OCI-LY3 (cell line): ENCODE results near the gene ADGRG6.

ENCODE experiments used
- H2AFZ ChIP-seq: fragments of 200-600, 300-600 bp; shearing (Covaris generic); 2 replicates; pipeline ENCODE4 v1.6.0; 2014; ENCODE audit warnings: antibody characterized with exemption, low read depth, low read length
- H3K27ac ChIP-seq: fragments of 200-600, 300-600 bp; sonication (generic); 2 replicates; pipeline ENCODE4 v1.5.1; 2014; ENCODE audit warnings: mild to moderate bottlenecking, low read length, moderate library complexity, mixed read lengths
- H3K27me3 ChIP-seq: fragments of 200-600, 300-600 bp; sonication (generic); 2 replicates; pipeline ENCODE4 v1.6.1; 2014; ENCODE audit warnings: low read depth, low read length, mixed read lengths
- H3K36me3 ChIP-seq: fragments of 200-600, 300-600 bp; sonication (generic); replicated peaks from 2 replicates; pipeline ENCODE3; 2014; ENCODE audit warnings: low read depth, low read length, mixed read lengths
- H3K4me1 ChIP-seq: fragments of 300-600, 200-600 bp; sonication (generic); 2 replicates; pipeline ENCODE4 v1.6.1; 2014; ENCODE audit warnings: low read length, mixed read lengths
- H3K4me2 ChIP-seq: fragments of 200-600, 300-600 bp; sonication (generic); 2 replicates; pipeline ENCODE4 v1.6.1; 2014; ENCODE audit warnings: low read length, mixed read lengths
- H3K4me3 ChIP-seq: fragments of 300-600, 200-600 bp; sonication (generic); 2 replicates; pipeline ENCODE4 v1.5.1; 2014; ENCODE audit warnings: antibody characterized with exemption, mild to moderate bottlenecking, low read length, moderate library complexity
- H3K79me2 ChIP-seq: fragments of 300-600, 200-600 bp; shearing (Covaris generic); 2 replicates; pipeline ENCODE4 v1.6.1; 2014; ENCODE audit warnings: mild to moderate bottlenecking, low read length, mixed read lengths
- H3K9ac ChIP-seq: fragments of 300-600, 200-600 bp; shearing (Covaris generic); 2 replicates; pipeline ENCODE4 v1.6.0; 2014; ENCODE audit warnings: mild to moderate bottlenecking, low read length, moderate library complexity
- H3K9me3 ChIP-seq: fragments of 200-600, 300-600 bp; shearing (Covaris generic); 2 replicates; pipeline ENCODE4 v1.6.1; 2014; ENCODE audit warnings: low read length, mixed read lengths; ENCODE audit not compliant: insufficient read depth
- H4K20me1 ChIP-seq: fragments of 200-600, 300-600 bp; sonication (generic); 2 replicates; pipeline ENCODE4 v1.6.1; 2016; ENCODE audit warnings: low read length, mixed read lengths; ENCODE audit not compliant: insufficient read depth
- EZH2phosphoT487 ChIP-seq: fragments of 200-600 bp; shearing (Covaris generic); IDR thresholded peaks from 2 replicates; pipeline ENCODE4 v1.6.1; 2018; ENCODE audit warnings: antibody characterized with exemption, mixed run types, low read depth
- TF ChIP-seq, protein P1 (sequence below): fragments of 200-600, 300-600 bp; sonication (generic); IDR thresholded peaks from 2 replicates; pipeline ENCODE4 v1.5.1; 2014; ENCODE audit warnings: antibody characterized with exemption, low read length, low read depth

Gene ADGRG6

DNA sequence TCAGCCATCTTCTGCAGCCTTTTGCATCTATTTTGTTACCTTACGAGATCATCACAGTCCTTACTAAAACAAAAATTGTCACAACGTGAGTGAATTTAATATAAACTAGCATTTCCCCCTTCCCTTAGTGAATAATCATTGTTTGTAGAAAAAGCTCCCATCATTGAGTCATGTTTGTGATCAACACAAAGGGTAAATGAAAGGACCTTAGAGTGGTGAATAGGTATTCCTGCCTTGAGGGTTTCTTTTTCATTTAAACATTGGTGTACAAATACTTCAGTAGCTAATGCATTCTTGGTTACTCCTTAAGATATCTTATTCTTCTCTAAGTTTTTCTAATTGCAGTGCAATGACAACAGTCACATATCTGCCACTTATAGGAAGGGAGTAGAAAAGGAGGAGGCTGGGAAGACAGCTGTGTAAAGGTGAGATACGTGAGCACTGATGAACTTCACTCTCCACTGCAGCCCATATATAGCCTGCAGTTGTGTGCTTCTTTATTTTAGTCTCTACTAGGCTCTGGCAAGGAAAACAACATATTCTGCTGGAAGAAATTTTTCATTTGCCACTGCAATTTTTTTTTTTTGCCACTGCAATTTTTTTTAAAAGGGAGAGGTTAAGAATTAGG lies 27.8 kb downstream of the ADGRG6 start:
- no peak overlapping the region for H3K27ac ChIP-seq
- TF ChIP-seq, protein P1, sequence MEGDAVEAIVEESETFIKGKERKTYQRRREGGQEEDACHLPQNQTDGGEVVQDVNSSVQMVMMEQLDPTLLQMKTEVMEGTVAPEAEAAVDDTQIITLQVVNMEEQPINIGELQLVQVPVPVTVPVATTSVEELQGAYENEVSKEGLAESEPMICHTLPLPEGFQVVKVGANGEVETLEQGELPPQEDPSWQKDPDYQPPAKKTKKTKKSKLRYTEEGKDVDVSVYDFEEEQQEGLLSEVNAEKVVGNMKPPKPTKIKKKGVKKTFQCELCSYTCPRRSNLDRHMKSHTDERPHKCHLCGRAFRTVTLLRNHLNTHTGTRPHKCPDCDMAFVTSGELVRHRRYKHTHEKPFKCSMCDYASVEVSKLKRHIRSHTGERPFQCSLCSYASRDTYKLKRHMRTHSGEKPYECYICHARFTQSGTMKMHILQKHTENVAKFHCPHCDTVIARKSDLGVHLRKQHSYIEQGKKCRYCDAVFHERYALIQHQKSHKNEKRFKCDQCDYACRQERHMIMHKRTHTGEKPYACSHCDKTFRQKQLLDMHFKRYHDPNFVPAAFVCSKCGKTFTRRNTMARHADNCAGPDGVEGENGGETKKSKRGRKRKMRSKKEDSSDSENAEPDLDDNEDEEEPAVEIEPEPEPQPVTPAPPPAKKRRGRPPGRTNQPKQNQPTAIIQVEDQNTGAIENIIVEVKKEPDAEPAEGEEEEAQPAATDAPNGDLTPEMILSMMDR, result no peak
- TF ChIP-seq EZH2phosphoT487, result no peak
- no peaks in the 10 kb centered on the region for H3K9me3 ChIP-seq
- H3K36me3 ChIP-seq, result no peaks in the 10 kb centered on the region
- no peaks in the 10 kb centered on the region for H3K79me2 ChIP-seq
- no peak overlapping the region for H3K4me2 ChIP-seq
- H3K27me3 ChIP-seq, result no peaks in the 10 kb centered on the region
- H3K4me3 ChIP-seq, result no peak overlapping the region
- no peak overlapping the region for H2AFZ ChIP-seq
- no peaks in the 10 kb centered on the region for H4K20me1 ChIP-seq
- H3K4me1 ChIP-seq, result no peaks in the 10 kb centered on the region
- H3K9ac ChIP-seq, result no peak overlapping the region

DNA sequence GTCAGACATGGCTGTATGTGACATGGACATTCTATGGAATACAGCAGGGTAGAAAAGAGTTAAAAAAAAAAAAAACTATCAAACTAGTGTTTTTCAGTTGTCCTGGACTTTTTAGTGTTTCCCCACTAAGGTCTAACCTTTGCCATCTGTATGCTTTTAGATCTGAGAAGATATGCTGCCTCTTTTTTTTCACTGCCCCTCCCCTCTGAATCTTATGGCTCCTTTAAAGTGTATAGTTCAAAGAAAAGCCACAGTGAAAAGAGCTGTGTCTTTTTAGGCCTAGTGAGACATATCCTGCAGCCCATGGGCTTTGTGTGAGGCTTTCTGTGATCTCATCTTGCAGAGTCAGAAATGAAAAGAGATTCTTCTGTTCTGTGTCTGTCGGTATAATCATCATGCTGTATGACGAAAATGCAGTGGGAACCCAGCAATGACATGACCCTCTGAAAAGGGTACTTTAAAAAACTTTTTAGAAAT lies 29.3 kb downstream of the ADGRG6 start:
- Histone ChIP-seq H3K4me2 (no peak overlapping the region), H2AFZ (no peak overlapping the region)

GRCh38 chr6:142331601-142332000 lies 29.8 kb downstream of the ADGRG6 start:
- no peak overlapping the region for H3K4me3 ChIP-seq
- H3K4me1 ChIP-seq, result no peaks in the 10 kb centered on the region
- no peak overlapping the region for H3K27ac ChIP-seq
- TF ChIP-seq EZH2phosphoT487, result no peak
- H3K36me3 ChIP-seq, result no peaks in the 10 kb centered on the region
- H2AFZ ChIP-seq, result no peak overlapping the region
- H3K4me2 ChIP-seq, result no peak overlapping the region
- no peaks in the 10 kb centered on the region for H4K20me1 ChIP-seq
- H3K9me3 ChIP-seq, result no peaks in the 10 kb centered on the region
- no peaks in the 10 kb centered on the region for H3K27me3 ChIP-seq
- H3K79me2 ChIP-seq, result no peaks in the 10 kb centered on the region
- no peak overlapping the region for H3K9ac ChIP-seq

More for the DNA sequence above, 29.3 kb downstream of the ADGRG6 start:
- no peak overlapping the region for H3K9ac ChIP-seq
- H3K79me2 ChIP-seq, result no peaks in the 10 kb centered on the region
- H3K9me3 ChIP-seq, result no peaks in the 10 kb centered on the region
- H3K27me3 ChIP-seq, result no peaks in the 10 kb centered on the region
- H3K4me1 ChIP-seq, result no peaks in the 10 kb centered on the region
- no peak overlapping the region for H3K27ac ChIP-seq
- no peaks in the 10 kb centered on the region for H3K36me3 ChIP-seq
- no peak for TF ChIP-seq EZH2phosphoT487
- TF ChIP-seq, protein P1, result no peak
- H4K20me1 ChIP-seq, result no peaks in the 10 kb centered on the region
- no peak overlapping the region for H3K4me3 ChIP-seq

GRCh38 chr6:142332393-142333098 lies 30.7 kb downstream of the ADGRG6 start:
- no peaks in the 10 kb centered on the region for H3K79me2 ChIP-seq
- H3K9ac ChIP-seq, result no peak overlapping the region
- no peaks in the 10 kb centered on the region for H4K20me1 ChIP-seq
- no peaks in the 10 kb centered on the region for H3K36me3 ChIP-seq
- H3K4me2 ChIP-seq, result no peak overlapping the region
- no peak for TF ChIP-seq EZH2phosphoT487
- TF ChIP-seq, protein P1, result no peak
- H3K27ac ChIP-seq, result no peak overlapping the region
- no peak overlapping the region for H2AFZ ChIP-seq
- no peaks in the 10 kb centered on the region for H3K9me3 ChIP-seq
- H3K27me3 ChIP-seq, result no peaks in the 10 kb centered on the region
- no peak overlapping the region for H3K4me3 ChIP-seq
- H3K4me1 ChIP-seq, result no peaks in the 10 kb centered on the region
